KMS-11 (cell line): ENCODE measurements around the gene KRTAP12-4.

Experiments used
- H2AFZ ChIP-seq: fragments of 200-600 bp; sonication (generic); 2 replicates; pipeline ENCODE4 v1.6.1; 2016; ENCODE audit warnings: antibody characterized with exemption, mixed run types, low read depth
- H3K27ac ChIP-seq: fragments of 200-600 bp; sonication (generic); 2 replicates; pipeline ENCODE4 v1.6.1; 2016; ENCODE audit warnings: mild to moderate bottlenecking, mixed run types
- H3K27me3 ChIP-seq: fragments of 200-600 bp; sonication (generic); 2 replicates; pipeline ENCODE4 v1.6.1; 2017; ENCODE audit warnings: mild to moderate bottlenecking, low read depth, mixed run types, moderate library complexity; ENCODE audit not compliant: insufficient read depth
- H3K36me3 ChIP-seq: fragments of 200-600 bp; sonication (generic); 2 replicates; pipeline ENCODE4 v1.6.1; 2017; ENCODE audit warnings: mild to moderate bottlenecking, mixed run types; ENCODE audit not compliant: insufficient read depth
- H3K4me1 ChIP-seq: fragments of 200-600 bp; sonication (generic); 2 replicates; pipeline ENCODE4 v1.6.1; 2016; ENCODE audit warnings: mild to moderate bottlenecking, low read depth, mixed run types; ENCODE audit not compliant: poor library complexity, severe bottlenecking
- H3K4me2 ChIP-seq: fragments of 200-600 bp; sonication (generic); 2 replicates; pipeline ENCODE4 v1.7.0; 2016; ENCODE audit warnings: mild to moderate bottlenecking, mixed run types
- H3K4me3 ChIP-seq: fragments of 200-600 bp; sonication (generic); IDR thresholded peaks from 2 replicates; pipeline ENCODE4 v1.6.1; 2017; ENCODE audit warnings: low read depth, low read length, mixed read lengths; ENCODE audit not compliant: insufficient read depth
- H3K79me2 ChIP-seq: fragments of 200-600 bp; sonication (generic); 2 replicates; pipeline ENCODE4 v1.6.1; 2016; ENCODE audit warnings: low read depth, mixed run types; ENCODE audit not compliant: insufficient read depth
- H3K9ac ChIP-seq: fragments of 200-600 bp; sonication (generic); 2 replicates; pipeline ENCODE4 v1.6.1; 2016; ENCODE audit warnings: mild to moderate bottlenecking, mixed run types
- H4K20me1 ChIP-seq: fragments of 200-600 bp; sonication (generic); 2 replicates; pipeline ENCODE4 v1.6.1; 2016; ENCODE audit warnings: mild to moderate bottlenecking, mixed run types; ENCODE audit not compliant: insufficient read depth
- TF ChIP-seq, protein P1 (sequence below): fragments of 200-600 bp; sonication (generic); conservative IDR thresholded peaks from 2 replicates; pipeline ENCODE4 v1.6.1; 2017; ENCODE audit warnings: low read depth, mild to moderate bottlenecking, antibody characterized with exemption, low read length, moderate library complexity, mixed read lengths

Gene KRTAP12-4

DNA sequence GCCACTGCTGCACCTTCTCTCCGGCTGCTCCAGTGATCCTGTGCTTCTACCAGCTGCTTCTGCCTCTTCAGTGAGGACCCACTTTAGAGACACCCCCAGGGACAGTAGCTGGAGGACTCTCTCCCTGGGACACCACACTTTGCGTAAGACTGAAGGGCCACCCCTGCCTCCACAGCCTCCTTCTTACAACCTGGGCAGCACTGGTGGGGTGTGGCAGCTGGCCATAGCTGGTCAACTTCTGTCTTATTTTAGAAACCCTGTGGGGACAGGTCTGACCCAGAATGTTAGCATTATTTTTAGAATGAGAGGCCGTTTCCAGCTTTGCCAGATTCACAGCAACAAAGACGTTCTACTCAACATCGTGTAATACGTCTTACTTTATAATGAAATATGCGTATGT lies 28.7 kb downstream of the KRTAP12-4 start:
- H3K9ac ChIP-seq: no peak overlapping the region
- H3K27me3 ChIP-seq: peaks cover 18% of the 10 kb centered on the region
- TF ChIP-seq, protein P1, sequence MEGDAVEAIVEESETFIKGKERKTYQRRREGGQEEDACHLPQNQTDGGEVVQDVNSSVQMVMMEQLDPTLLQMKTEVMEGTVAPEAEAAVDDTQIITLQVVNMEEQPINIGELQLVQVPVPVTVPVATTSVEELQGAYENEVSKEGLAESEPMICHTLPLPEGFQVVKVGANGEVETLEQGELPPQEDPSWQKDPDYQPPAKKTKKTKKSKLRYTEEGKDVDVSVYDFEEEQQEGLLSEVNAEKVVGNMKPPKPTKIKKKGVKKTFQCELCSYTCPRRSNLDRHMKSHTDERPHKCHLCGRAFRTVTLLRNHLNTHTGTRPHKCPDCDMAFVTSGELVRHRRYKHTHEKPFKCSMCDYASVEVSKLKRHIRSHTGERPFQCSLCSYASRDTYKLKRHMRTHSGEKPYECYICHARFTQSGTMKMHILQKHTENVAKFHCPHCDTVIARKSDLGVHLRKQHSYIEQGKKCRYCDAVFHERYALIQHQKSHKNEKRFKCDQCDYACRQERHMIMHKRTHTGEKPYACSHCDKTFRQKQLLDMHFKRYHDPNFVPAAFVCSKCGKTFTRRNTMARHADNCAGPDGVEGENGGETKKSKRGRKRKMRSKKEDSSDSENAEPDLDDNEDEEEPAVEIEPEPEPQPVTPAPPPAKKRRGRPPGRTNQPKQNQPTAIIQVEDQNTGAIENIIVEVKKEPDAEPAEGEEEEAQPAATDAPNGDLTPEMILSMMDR: no peak

DNA sequence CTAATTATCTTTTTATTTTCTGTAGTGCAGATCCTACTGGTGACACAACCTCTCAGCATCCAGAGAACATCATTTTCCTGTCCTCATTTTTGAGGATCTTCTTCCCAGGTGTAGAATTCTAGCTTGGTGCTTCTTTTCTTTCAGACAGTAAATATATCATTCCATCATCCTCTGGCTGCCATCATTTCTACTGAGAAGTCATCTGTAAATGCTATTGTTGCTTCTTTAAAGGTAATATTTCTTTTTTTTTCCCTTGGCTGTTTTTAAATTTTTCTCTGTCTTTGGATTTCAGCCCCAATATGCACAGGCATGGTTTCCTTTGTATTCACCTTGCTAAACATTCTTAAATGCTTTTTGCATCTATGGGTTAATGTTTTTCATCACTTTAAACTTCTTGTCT lies 30.9 kb downstream of the KRTAP12-4 start:
- Histone ChIP-seq H3K4me2 (no peak overlapping the region), H3K4me3 (no peak overlapping the region), H4K20me1 (no peaks in the 10 kb centered on the region), H3K4me1 (no peaks in the 10 kb centered on the region), H2AFZ (no peak overlapping the region), H3K36me3 (no peaks in the 10 kb centered on the region), H3K9ac (no peak overlapping the region), H3K79me2 (no peaks in the 10 kb centered on the region), H3K27me3 (peaks cover 24% of the 10 kb centered on the region), H3K27ac (no peak overlapping the region)
- TF ChIP-seq, protein P1: no peak

More for the DNA sequence above, 28.7 kb downstream of the KRTAP12-4 start:
- H4K20me1 ChIP-seq: no peaks in the 10 kb centered on the region
- H2AFZ ChIP-seq: no peak overlapping the region
- H3K27ac ChIP-seq: no peak overlapping the region
- no peaks in the 10 kb centered on the region for H3K79me2 ChIP-seq
- no peak overlapping the region for H3K4me3 ChIP-seq
- no peak overlapping the region for H3K4me2 ChIP-seq
- H3K4me1 ChIP-seq: no peaks in the 10 kb centered on the region
- H3K36me3 ChIP-seq: no peaks in the 10 kb centered on the region

DNA sequence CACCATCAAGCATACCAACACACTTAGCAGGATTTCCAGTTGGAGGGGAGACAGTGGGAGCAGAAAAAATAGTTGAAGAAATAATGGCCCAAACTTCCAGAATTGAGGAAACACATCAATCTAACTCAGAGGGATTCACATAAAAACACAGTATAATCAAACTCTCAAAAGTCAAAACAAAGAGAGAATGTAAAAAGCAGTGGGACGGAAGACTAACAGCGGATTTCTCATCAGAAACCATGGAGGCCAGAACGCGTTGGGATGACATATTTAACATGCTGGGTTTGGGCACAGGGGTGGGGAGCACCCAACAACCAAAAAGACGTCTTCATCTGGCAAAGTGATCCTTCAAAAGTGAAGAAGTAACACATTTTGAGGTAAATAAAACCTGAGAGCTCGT lies 34.6 kb downstream of the KRTAP12-4 start:
- no peak overlapping the region for H3K27ac ChIP-seq
- TF ChIP-seq, protein P1: no peak
- no peak overlapping the region for H3K4me2 ChIP-seq
- H3K9ac ChIP-seq: no peak overlapping the region
- no peak overlapping the region for H3K4me3 ChIP-seq
- no peaks in the 10 kb centered on the region for H4K20me1 ChIP-seq
- H3K36me3 ChIP-seq: no peaks in the 10 kb centered on the region
- H3K4me1 ChIP-seq: no peaks in the 10 kb centered on the region
- no peaks in the 10 kb centered on the region for H3K79me2 ChIP-seq
- no peak overlapping the region for H2AFZ ChIP-seq
- peaks cover 33% of the 10 kb centered on the region for H3K27me3 ChIP-seq

DNA sequence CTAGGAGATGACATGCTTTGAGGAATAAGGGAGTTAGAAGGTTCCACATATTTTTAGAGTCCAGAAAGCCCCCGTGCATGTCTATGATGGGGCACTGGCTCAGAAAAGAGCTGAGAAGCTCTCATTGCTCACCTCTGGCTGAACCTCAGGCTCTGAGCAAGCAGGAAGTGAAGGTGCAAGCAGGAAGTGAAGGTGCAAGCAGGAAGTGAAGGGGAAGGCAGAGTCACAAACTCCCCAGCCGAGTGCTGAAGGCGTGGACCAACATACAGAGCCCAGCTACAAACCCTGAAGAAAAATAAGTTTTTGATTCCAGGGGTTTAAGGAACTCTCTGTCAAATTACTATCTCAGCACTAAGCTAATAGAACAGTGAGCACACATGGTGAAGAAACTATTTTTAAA lies 35.5 kb downstream of the KRTAP12-4 start:
- H4K20me1 ChIP-seq: no peaks in the 10 kb centered on the region
- no peak overlapping the region for H3K4me3 ChIP-seq
- H3K27ac ChIP-seq: no peak overlapping the region
- no peaks in the 10 kb centered on the region for H3K4me1 ChIP-seq
- no peaks in the 10 kb centered on the region for H3K36me3 ChIP-seq
- TF ChIP-seq, protein P1: no peak
- H2AFZ ChIP-seq: no peak overlapping the region
- no peak overlapping the region for H3K4me2 ChIP-seq
- no peak overlapping the region for H3K9ac ChIP-seq
- H3K79me2 ChIP-seq: no peaks in the 10 kb centered on the region
- peaks cover 36% of the 10 kb centered on the region for H3K27me3 ChIP-seq

DNA sequence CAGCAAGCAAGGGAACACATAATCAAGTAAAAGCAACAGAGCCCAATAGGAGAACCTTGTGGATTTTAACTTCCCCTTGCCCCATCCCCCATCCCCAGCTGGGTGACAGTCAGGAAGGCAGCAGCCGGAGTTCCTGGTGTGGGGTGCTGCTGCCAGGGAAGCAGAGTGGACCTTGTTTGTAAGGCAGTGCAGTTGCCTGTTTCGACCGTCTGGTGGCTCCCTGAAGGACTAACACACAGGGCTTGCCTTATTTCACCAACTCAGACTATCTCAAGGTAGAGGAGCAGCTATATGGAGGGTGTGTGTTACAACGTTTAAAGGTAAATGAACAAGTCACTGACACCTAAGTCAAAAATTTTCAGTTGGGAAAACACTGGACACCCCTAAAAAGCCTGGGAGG lies 36.0 kb downstream of the KRTAP12-4 start:
- no peaks in the 10 kb centered on the region for H3K79me2 ChIP-seq
- no peaks in the 10 kb centered on the region for H3K36me3 ChIP-seq
- no peak overlapping the region for H3K4me3 ChIP-seq
- no peaks in the 10 kb centered on the region for H4K20me1 ChIP-seq
- TF ChIP-seq, protein P1: no peak
- no peak overlapping the region for H3K4me2 ChIP-seq
- no peak overlapping the region for H2AFZ ChIP-seq
- H3K9ac ChIP-seq: no peak overlapping the region
- no peaks in the 10 kb centered on the region for H3K4me1 ChIP-seq
- H3K27ac ChIP-seq: no peak overlapping the region
- peaks cover 39% of the 10 kb centered on the region for H3K27me3 ChIP-seq
